Activated T-cell treated with anti-CD3 and anti-CD28 coated beads, Interleukin-2, amount 50 U/mL, for 24 hours (primary cell): ENCODE results near the gene SSBP2.
A peak's percentile ranks its signal among the peaks of the same experiment; 100 is the strongest.

Experiments
- DNase-seq: peaks from one replicate; pipeline ENCODE4 v3.0.0-alpha.2; 2020
- H3K27ac Mint-ChIP-seq: 2 replicates; pipeline ENCODE4 v1.8.0; 2020; ENCODE audit warnings: mild to moderate bottlenecking, mixed read lengths
- H3K27me3 Mint-ChIP-seq: 2 replicates; pipeline ENCODE4 v1.8.0; 2020; ENCODE audit warnings: mixed read lengths
- H3K36me3 Mint-ChIP-seq: 2 replicates; pipeline ENCODE4 v1.8.0; 2020; ENCODE audit warnings: low read depth, mixed read lengths
- H3K4me1 Mint-ChIP-seq: 2 replicates; pipeline ENCODE4 v1.8.0; 2020; ENCODE audit warnings: low read depth, mixed read lengths
- H3K4me3 Mint-ChIP-seq: 2 replicates; pipeline ENCODE4 v1.8.0; 2020; ENCODE audit warnings: mild to moderate bottlenecking, moderate library complexity, mixed read lengths
- H3K9me3 Mint-ChIP-seq: 2 replicates; pipeline ENCODE4 v1.8.0; 2020; ENCODE audit warnings: mixed read lengths

The SSBP2 gene

DNA sequence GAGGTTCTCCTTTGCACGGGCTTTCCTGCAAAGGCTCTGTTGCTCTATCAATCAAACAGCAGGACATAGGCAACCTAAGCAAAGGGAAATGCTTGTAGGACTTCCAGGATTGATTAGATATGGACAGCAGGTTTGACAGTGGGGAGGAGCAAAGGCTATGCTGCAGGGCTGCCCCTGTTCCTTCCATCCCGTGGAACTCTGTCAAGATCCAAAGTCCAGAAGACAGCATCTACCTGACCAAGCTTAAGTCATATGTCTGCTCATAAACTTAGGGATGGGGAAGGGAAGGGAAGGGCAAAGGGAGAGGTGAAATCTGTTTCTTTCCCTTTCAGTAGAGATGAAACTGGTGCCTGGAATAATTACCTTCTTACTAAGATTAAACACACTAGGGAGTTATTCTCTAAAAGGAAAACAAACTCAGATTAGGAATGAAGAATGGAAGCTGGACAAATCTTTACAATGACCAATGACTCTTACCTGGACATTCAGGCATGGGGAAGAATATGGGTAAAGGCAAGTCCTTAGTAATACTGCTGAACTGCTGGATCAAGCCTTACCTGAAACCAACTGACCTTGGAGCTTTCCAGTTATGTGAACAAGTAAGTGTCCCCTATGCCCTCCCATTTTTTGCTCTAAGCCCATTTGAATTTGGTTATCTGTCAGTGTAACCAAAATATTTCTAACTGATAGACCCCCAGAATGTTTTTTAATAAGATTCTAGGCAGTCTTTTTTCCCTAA is 348.5 kb downstream of the SSBP2 start:
- Mint-ChIP-seq H3K27ac (no peak overlapping the region), H3K9me3 (no peaks in the 10 kb centered on the region), H3K27me3 (peaks cover 42% of the 10 kb centered on the region), H3K36me3 (no peaks in the 10 kb centered on the region), H3K4me1 (no peaks in the 10 kb centered on the region), H3K4me3 (no peak overlapping the region)
- no peak for DNase-seq

GRCh38 chr5:81401266-81401665 is 349.6 kb downstream of the SSBP2 start:
- H3K27ac Mint-ChIP-seq = no peak overlapping the region
- no peaks in the 10 kb centered on the region for H3K4me1 Mint-ChIP-seq
- H3K27me3 Mint-ChIP-seq = peaks cover 49% of the 10 kb centered on the region
- no peak for DNase-seq
- H3K9me3 Mint-ChIP-seq = no peaks in the 10 kb centered on the region
- H3K4me3 Mint-ChIP-seq = no peak overlapping the region
- H3K36me3 Mint-ChIP-seq = no peaks in the 10 kb centered on the region

GRCh38 chr5:81400375-81400774 is 350.5 kb downstream of the SSBP2 start:
- Mint-ChIP-seq H3K36me3 (no peaks in the 10 kb centered on the region), H3K27me3 (peaks cover 55% of the 10 kb centered on the region), H3K4me1 (no peaks in the 10 kb centered on the region), H3K27ac (no peak overlapping the region), H3K4me3 (no peak overlapping the region), H3K9me3 (no peaks in the 10 kb centered on the region)
- DNase-seq = no peak

- Mint-ChIP-seq H3K9me3 (no peaks in the 10 kb centered on the region), H3K27me3 (peaks cover 69% of the 10 kb centered on the region), H3K36me3 (no peaks in the 10 kb centered on the region), H3K4me3 (no peak overlapping the region), H3K4me1 (no peaks in the 10 kb centered on the region), H3K27ac (no peak overlapping the region)
- no peak for DNase-seq
These were observed 352.2 kb downstream of the SSBP2 start for GRCh38 chr5:81398741-81399140.

DNA sequence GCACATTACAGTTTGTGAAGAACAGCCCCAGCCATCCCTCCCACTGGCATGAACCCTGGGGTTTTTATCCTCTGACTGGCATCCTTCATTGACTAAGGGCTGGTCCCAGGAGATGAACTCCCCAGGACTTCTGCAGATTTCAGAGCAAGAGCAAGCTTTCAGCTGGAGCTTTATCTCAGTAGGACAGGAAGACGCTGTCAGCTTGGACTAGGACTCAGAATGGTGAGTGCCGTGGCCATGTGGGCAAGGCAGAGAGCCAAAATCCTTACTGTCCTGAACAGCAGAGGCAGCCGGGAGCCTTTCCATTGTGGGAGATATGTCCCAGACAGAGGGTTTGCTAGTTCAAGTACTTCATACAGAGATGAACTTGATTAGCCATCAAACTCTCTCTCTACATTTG is 353.7 kb downstream of the SSBP2 start:
- DNase-seq = no peak
- H3K27ac Mint-ChIP-seq = no peak overlapping the region
- H3K4me3 Mint-ChIP-seq = no peak overlapping the region
- no peaks in the 10 kb centered on the region for H3K9me3 Mint-ChIP-seq
- no peaks in the 10 kb centered on the region for H3K36me3 Mint-ChIP-seq
- H3K4me1 Mint-ChIP-seq = peaks cover 3% of the 10 kb centered on the region
- H3K27me3 Mint-ChIP-seq = peaks cover 79% of the 10 kb centered on the region

GRCh38 chr5:81395262-81395661 is 355.6 kb downstream of the SSBP2 start:
- H3K27me3 Mint-ChIP-seq = peaks cover 76% of the 10 kb centered on the region
- no peak for DNase-seq
- H3K36me3 Mint-ChIP-seq = no peaks in the 10 kb centered on the region
- no peak overlapping the region for H3K4me3 Mint-ChIP-seq
- H3K27ac Mint-ChIP-seq = no peak overlapping the region
- no peaks in the 10 kb centered on the region for H3K9me3 Mint-ChIP-seq
- H3K4me1 Mint-ChIP-seq = peaks cover 3% of the 10 kb centered on the region

DNA sequence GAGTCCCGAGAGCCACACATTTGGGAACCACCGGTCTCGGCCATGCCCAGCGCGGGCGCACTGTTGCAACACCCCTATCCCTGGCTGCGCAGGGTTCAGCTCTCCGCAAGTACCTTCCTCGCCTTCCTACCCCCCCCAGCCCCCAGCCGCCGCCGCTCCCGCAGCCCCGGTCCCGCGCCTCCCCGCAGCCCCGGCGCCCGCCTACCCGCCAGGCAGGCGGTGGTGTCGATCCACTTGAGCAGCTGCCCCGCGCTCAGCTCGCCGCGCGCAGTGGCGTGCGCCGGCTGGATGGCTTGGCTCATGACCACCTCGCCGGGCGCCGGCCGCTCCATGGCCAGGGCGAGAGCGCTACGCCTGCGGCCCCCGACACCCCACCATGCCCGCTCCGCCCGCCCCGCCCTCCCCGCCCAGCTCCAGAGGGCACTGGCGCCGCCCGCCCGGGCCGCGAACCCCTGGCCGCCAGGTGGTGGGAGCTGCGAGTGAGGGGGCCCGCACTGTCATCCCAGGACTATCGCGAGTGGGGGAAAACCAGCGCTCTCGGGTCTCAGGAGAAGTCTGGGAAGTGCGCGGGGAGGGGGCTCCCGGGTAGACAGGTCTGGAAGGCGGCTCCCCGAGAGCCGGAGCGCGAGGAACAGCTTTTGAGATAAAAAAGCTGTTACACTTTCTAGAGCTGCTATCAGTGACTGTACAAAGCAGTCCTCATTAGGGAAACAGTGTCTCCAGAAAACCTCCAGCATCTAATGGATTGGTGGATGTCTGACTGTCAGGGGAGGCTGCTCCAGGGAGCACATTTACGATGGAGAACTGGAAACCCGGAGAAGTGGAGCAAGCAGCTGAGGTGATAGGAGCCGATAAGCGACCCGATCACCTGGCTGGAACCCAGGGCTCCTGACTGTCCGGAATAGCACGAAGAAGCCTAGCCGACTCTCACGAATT is 356.8 kb downstream of the SSBP2 start, which contains the start of gene ACOT12:
ACOT12 (minus strand) TSS at position 352 of the 936 bp plus-strand sequence; CDS start at position 332, 20 bp downstream.
- Mint-ChIP-seq H3K9me3 (no peaks in the 10 kb centered on the region), H3K27ac (no peak within 1 kb of the TSS), H3K27me3 (peaks cover 70% of the 10 kb centered on the region), H3K4me3 (peak within 1 kb of the TSS; percentile 55), H3K4me1 (peaks cover 3% of the 10 kb centered on the region), H3K36me3 (no peaks in the 10 kb centered on the region)
- DNase-seq = no peak

- Mint-ChIP-seq H3K36me3 (no peaks in the 10 kb centered on the region), H3K4me3 (peak overlapping the region; percentile 55), H3K9me3 (no peaks in the 10 kb centered on the region), H3K27ac (no peak overlapping the region), H3K4me1 (peaks cover 3% of the 10 kb centered on the region), H3K27me3 (peaks cover 72% of the 10 kb centered on the region)
- no peak for DNase-seq
These were observed 357.5 kb downstream of the SSBP2 start for GRCh38 chr5:81393430-81393782.

DNA sequence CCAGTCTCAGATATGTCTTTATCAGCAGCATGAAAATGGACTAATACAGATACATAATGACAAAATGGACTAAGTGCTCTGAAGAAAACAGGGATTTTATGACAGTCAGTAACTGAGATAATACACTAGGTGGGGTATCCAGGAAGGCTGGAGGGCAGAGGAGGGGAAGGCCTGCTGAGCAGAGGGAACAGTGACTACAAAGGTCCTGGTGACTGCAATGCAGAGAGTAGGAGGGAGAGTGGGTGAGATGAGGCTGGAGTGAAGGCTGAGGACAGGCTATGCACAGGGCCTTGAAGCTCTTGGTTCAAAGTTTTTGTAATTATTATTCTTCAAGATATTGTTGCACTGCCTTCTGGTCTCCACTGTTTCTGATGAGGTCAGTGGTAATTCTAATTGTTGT is 361.9 kb downstream of the SSBP2 start:
- DNase-seq = no peak
- Mint-ChIP-seq H3K27me3 (peaks cover 45% of the 10 kb centered on the region), H3K27ac (no peak overlapping the region), H3K9me3 (no peaks in the 10 kb centered on the region), H3K4me1 (peaks cover 3% of the 10 kb centered on the region), H3K36me3 (no peaks in the 10 kb centered on the region), H3K4me3 (no peak overlapping the region)

- no peaks in the 10 kb centered on the region for H3K9me3 Mint-ChIP-seq
- no peak overlapping the region for H3K4me3 Mint-ChIP-seq
- H3K36me3 Mint-ChIP-seq = no peaks in the 10 kb centered on the region
- H3K27me3 Mint-ChIP-seq = peaks cover 40% of the 10 kb centered on the region
- no peaks in the 10 kb centered on the region for H3K4me1 Mint-ChIP-seq
- H3K27ac Mint-ChIP-seq = no peak overlapping the region
- no peak for DNase-seq
These were observed 362.7 kb downstream of the SSBP2 start for GRCh38 chr5:81388169-81388568.

- Mint-ChIP-seq H3K4me1 (no peaks in the 10 kb centered on the region), H3K9me3 (no peaks in the 10 kb centered on the region), H3K36me3 (no peaks in the 10 kb centered on the region), H3K27me3 (peaks cover 13% of the 10 kb centered on the region), H3K4me3 (no peak overlapping the region), H3K27ac (no peak overlapping the region)
- DNase-seq = no peak
These were observed 367.0 kb downstream of the SSBP2 start for GRCh38 chr5:81383867-81384266.

GRCh38 chr5:81371354-81371876 is 379.5 kb downstream of the SSBP2 start:
- no peaks in the 10 kb centered on the region for H3K4me1 Mint-ChIP-seq
- no peak overlapping the region for H3K27ac Mint-ChIP-seq
- peaks cover 11% of the 10 kb centered on the region for H3K27me3 Mint-ChIP-seq
- H3K4me3 Mint-ChIP-seq = no peak overlapping the region
- H3K9me3 Mint-ChIP-seq = no peaks in the 10 kb centered on the region
- H3K36me3 Mint-ChIP-seq = no peaks in the 10 kb centered on the region
- no peak for DNase-seq

DNA sequence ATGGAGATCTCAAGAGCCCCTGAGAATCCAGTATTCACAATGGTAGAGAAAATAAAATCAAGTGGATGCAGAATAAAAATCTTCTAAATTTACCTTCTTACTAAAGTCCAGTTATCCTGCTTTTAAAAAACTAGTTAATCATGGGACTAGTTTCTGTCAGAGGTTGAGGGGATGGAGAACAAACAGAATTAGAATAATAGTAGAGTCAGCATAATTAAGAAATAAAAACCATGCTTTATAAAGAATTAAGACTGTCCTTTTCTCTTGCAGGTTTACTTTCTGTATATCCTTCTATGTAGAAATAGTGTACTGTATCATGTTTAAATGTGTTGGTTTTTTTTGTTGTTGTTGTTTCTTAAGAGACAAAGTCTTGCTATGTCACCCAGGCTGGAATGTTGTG is 380.0 kb downstream of the SSBP2 start:
- H3K4me1 Mint-ChIP-seq = no peaks in the 10 kb centered on the region
- no peaks in the 10 kb centered on the region for H3K36me3 Mint-ChIP-seq
- H3K4me3 Mint-ChIP-seq = no peak overlapping the region
- no peaks in the 10 kb centered on the region for H3K9me3 Mint-ChIP-seq
- no peak for DNase-seq
- no peak overlapping the region for H3K27ac Mint-ChIP-seq
- peaks cover 11% of the 10 kb centered on the region for H3K27me3 Mint-ChIP-seq

- Mint-ChIP-seq H3K36me3 (no peaks in the 10 kb centered on the region), H3K4me3 (no peak overlapping the region), H3K9me3 (no peaks in the 10 kb centered on the region), H3K27me3 (no peaks in the 10 kb centered on the region), H3K27ac (no peak overlapping the region), H3K4me1 (no peaks in the 10 kb centered on the region)
- DNase-seq = no peak
These were observed 385.4 kb downstream of the SSBP2 start for GRCh38 chr5:81365541-81365940.
